Stimulated activated naive CD8-positive, alpha-beta T cell treated with anti-CD3 and anti-CD28 coated beads, Interleukin-15, Interleukin-2, amounts not matched to agents 100 ng/mL and 50 ng/mL, for 24 hours (primary cell): Measurements from ENCODE around the gene PLEKHA1.

ENCODE experiments used
- H3K27ac Mint-ChIP-seq: one replicate; pipeline ENCODE4 v1.8.0; 2021; ENCODE audit warnings: mild to moderate bottlenecking, mixed read lengths
- H3K27me3 Mint-ChIP-seq: one replicate; pipeline ENCODE4 v1.8.0; 2021; ENCODE audit warnings: mixed read lengths
- H3K36me3 Mint-ChIP-seq: one replicate; pipeline ENCODE4 v1.8.0; 2021; ENCODE audit warnings: low read depth, mixed read lengths
- H3K4me1 Mint-ChIP-seq: one replicate; pipeline ENCODE4 v1.8.0; 2021; ENCODE audit warnings: low read depth, mixed read lengths
- H3K4me3 Mint-ChIP-seq: one replicate; pipeline ENCODE4 v1.8.0; 2021; ENCODE audit warnings: mild to moderate bottlenecking, mixed read lengths
- H3K9me3 Mint-ChIP-seq: one replicate; pipeline ENCODE4 v1.8.0; 2021; ENCODE audit warnings: mixed read lengths

Gene PLEKHA1

DNA sequence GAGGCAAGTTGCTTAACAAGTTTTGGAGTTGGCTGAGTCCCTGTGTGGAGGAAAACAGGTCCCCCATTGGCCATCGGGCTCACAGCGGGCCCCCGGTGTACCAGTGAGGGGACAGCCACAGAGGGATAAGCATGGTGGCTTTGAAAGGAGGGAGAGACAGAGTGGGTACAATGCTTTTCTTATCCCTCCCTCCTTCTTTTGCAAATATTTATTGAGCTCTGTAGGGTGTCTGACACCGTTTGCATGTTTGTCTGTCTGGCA, 89.7 kb downstream of the PLEKHA1 start:
- peaks cover 69% of the 10 kb centered on the region for H3K27me3 Mint-ChIP-seq
- H3K9me3 Mint-ChIP-seq: no peaks in the 10 kb centered on the region
- no peaks in the 10 kb centered on the region for H3K36me3 Mint-ChIP-seq
- H3K4me3 Mint-ChIP-seq: no peak overlapping the region
- peaks cover 11% of the 10 kb centered on the region for H3K4me1 Mint-ChIP-seq
- H3K27ac Mint-ChIP-seq: no peak overlapping the region

DNA sequence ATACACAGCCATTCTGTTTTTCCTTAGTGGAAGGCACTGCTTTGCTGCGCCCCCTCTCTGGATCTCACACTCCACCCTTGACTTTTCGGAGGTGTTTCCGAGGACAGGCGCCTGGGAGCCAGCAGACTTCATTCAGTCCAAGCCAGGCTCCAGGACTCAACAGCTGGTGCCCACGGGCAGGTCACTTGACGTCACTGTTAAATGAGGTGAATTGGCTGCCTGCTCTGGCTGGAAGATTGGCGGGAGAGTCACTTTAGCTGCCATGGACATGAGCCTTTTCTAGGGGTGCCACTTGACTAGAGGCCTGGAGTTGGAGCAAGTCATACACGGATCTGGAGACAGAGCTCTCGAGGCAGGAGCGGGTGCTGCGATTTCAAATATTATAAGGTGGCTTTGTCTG, 90.1 kb downstream of the PLEKHA1 start:
- no peaks in the 10 kb centered on the region for H3K9me3 Mint-ChIP-seq
- peaks cover 11% of the 10 kb centered on the region for H3K4me1 Mint-ChIP-seq
- no peak overlapping the region for H3K27ac Mint-ChIP-seq
- H3K4me3 Mint-ChIP-seq: no peak overlapping the region
- peaks cover 66% of the 10 kb centered on the region for H3K27me3 Mint-ChIP-seq
- no peaks in the 10 kb centered on the region for H3K36me3 Mint-ChIP-seq

DNA sequence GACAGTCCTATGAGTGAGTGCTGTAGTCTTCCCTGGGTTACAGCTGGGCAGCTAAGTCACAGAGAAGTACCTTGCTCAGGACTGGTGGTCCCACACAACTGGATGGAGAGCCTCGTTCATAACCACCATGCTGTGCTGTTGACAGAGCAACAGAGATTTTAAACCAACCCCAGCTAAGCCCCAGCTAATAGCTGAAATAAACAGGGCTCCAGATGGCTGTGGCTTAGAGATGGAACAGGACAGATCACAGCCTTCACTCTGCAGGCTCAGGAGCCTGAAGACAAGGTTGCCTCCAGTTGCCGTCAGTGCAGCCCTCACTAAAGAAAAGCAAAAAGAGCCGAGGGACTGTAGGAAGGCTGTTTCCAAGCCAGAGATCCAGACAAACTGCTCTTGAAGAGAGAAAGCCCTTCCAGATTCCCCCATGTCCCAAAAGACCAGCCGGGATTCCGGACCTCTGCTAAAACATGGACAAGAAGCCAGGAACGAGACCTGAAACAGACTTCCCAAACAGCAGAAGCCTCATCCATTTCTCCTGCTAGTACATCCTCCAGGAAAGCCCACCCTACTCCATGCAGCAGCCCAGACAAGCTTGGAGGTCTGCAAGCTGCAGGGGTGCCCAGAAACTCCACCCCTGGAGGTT, 91.0 kb downstream of the PLEKHA1 start:
- Mint-ChIP-seq H3K27me3 (peaks cover 63% of the 10 kb centered on the region), H3K9me3 (no peaks in the 10 kb centered on the region), H3K27ac (no peak overlapping the region), H3K4me1 (peaks cover 10% of the 10 kb centered on the region), H3K36me3 (no peaks in the 10 kb centered on the region), H3K4me3 (no peak overlapping the region)

GRCh38 chr10:122466951-122467381, 92.5 kb downstream of the PLEKHA1 start:
- H3K4me3 Mint-ChIP-seq: no peak overlapping the region
- no peaks in the 10 kb centered on the region for H3K36me3 Mint-ChIP-seq
- H3K9me3 Mint-ChIP-seq: no peaks in the 10 kb centered on the region
- peaks cover 7% of the 10 kb centered on the region for H3K4me1 Mint-ChIP-seq
- no peak overlapping the region for H3K27ac Mint-ChIP-seq
- peaks cover 73% of the 10 kb centered on the region for H3K27me3 Mint-ChIP-seq

DNA sequence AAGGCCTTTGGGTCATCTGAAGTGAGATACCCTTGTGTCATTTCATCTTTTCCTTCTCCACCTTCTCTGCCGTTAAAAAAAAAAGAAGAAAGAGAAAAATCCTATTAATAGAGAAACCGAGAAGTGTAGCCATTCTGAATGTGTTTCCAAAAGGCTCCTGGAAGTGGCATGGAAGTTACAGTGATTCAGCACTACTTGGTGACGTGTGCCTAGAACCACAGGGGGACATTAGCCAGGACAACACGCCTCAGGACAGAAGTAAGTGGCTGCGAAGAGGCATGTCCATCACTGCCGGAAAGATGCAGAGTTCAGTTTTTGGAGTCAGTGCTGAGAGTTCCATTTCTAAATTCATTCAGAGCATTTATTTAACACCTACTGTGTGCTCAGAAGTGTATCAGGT, 93.2 kb downstream of the PLEKHA1 start:
- H3K4me3 Mint-ChIP-seq: no peak overlapping the region
- H3K36me3 Mint-ChIP-seq: no peaks in the 10 kb centered on the region
- no peaks in the 10 kb centered on the region for H3K9me3 Mint-ChIP-seq
- H3K27ac Mint-ChIP-seq: no peak overlapping the region
- peaks cover 2% of the 10 kb centered on the region for H3K4me1 Mint-ChIP-seq
- peaks cover 70% of the 10 kb centered on the region for H3K27me3 Mint-ChIP-seq

GRCh38 chr10:122468307-122468925, 93.9 kb downstream of the PLEKHA1 start:
- no peak overlapping the region for H3K4me3 Mint-ChIP-seq
- H3K36me3 Mint-ChIP-seq: no peaks in the 10 kb centered on the region
- H3K27ac Mint-ChIP-seq: no peak overlapping the region
- H3K4me1 Mint-ChIP-seq: no peaks in the 10 kb centered on the region
- H3K9me3 Mint-ChIP-seq: no peaks in the 10 kb centered on the region
- peaks cover 64% of the 10 kb centered on the region for H3K27me3 Mint-ChIP-seq

DNA sequence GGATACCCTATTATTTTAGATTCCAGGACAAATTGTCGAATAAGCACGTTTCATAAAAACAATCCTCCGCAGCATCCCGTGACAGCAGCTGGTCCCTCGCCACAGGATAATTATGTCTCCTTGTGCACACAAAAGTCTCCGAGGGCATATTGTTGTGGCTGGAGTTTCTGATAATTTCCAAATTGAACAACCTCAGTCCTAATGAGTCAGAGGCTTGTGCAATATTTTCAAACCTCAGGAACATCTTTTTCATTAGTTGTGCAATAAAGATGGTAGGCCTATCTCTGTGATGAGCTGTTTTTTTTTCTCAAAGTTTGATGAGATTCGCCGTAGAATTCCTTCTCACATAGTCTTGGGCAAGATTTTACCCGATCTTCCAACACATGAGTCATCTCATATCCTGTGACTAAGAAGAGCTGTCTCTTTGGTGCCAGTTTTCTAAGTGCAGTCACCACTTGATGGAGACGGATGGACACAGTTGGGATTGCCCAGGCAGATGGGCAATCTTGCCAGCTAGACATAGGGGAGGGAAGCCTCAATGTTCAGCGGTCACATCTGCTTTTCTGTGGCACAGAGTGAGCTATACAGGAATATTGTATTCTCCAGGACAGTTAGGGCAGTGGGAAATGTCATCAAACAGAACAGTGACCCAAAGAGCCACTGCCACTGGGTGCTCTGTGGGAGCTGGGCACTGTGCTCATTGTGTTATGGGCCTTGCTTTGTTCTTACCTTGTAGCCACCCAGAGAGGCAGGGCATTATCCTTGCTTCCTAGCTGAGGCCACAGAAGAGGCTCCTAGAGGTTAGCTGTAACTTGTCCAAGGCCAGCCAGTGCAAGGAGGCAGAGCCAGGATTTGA, 94.6 kb downstream of the PLEKHA1 start:
- Mint-ChIP-seq H3K27me3 (peaks cover 58% of the 10 kb centered on the region), H3K36me3 (no peaks in the 10 kb centered on the region), H3K4me1 (peaks cover 7% of the 10 kb centered on the region), H3K27ac (no peak overlapping the region), H3K9me3 (no peaks in the 10 kb centered on the region), H3K4me3 (no peak overlapping the region)

GRCh38 chr10:122469848-122470247, 95.3 kb downstream of the PLEKHA1 start:
- H3K4me3 Mint-ChIP-seq: no peak overlapping the region
- H3K27me3 Mint-ChIP-seq: peaks cover 51% of the 10 kb centered on the region
- no peak overlapping the region for H3K27ac Mint-ChIP-seq
- H3K9me3 Mint-ChIP-seq: no peaks in the 10 kb centered on the region
- no peaks in the 10 kb centered on the region for H3K36me3 Mint-ChIP-seq
- peaks cover 14% of the 10 kb centered on the region for H3K4me1 Mint-ChIP-seq

DNA sequence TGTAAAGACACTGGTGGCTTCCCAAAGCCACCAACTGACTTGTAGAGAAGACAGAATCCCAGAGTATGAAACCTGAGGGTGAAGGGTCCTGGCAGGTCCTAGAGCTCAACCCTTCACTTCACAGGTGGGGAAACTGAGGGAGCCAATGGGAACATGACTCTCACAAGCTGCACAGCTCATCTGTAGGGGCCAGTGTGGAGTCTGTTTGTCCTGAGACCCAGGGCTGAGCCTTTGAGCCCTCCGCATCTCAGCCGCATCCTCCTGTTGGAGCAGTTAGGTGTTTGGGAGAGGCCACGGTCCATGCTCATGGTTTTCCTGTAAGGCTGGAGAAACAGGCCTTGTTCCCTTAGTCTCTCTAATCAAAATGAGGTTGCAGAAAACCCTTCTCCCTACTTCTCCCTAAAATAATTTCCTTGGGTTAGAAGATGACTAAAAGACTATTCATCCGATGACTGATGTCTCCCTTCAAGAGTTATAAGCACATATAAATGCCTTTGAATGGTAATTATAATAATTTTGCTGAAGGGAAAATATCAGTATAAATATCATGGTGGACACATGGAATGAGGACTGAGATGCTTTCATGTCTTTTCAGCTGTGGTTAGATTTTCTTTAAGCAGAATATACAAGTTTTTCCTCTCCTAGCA, 97.1 kb downstream of the PLEKHA1 start:
- H3K4me1 Mint-ChIP-seq: peaks cover 14% of the 10 kb centered on the region
- H3K4me3 Mint-ChIP-seq: no peak overlapping the region
- no peak overlapping the region for H3K27ac Mint-ChIP-seq
- H3K27me3 Mint-ChIP-seq: peaks cover 43% of the 10 kb centered on the region
- no peaks in the 10 kb centered on the region for H3K9me3 Mint-ChIP-seq
- no peaks in the 10 kb centered on the region for H3K36me3 Mint-ChIP-seq

- no peaks in the 10 kb centered on the region for H3K9me3 Mint-ChIP-seq
- H3K4me3 Mint-ChIP-seq: no peak overlapping the region
- H3K27ac Mint-ChIP-seq: no peak overlapping the region
- H3K27me3 Mint-ChIP-seq: peaks cover 29% of the 10 kb centered on the region
- H3K4me1 Mint-ChIP-seq: peaks cover 14% of the 10 kb centered on the region
- H3K36me3 Mint-ChIP-seq: no peaks in the 10 kb centered on the region
Observed at GRCh38 chr10:122473116-122473515, 98.6 kb downstream of the PLEKHA1 start.

DNA sequence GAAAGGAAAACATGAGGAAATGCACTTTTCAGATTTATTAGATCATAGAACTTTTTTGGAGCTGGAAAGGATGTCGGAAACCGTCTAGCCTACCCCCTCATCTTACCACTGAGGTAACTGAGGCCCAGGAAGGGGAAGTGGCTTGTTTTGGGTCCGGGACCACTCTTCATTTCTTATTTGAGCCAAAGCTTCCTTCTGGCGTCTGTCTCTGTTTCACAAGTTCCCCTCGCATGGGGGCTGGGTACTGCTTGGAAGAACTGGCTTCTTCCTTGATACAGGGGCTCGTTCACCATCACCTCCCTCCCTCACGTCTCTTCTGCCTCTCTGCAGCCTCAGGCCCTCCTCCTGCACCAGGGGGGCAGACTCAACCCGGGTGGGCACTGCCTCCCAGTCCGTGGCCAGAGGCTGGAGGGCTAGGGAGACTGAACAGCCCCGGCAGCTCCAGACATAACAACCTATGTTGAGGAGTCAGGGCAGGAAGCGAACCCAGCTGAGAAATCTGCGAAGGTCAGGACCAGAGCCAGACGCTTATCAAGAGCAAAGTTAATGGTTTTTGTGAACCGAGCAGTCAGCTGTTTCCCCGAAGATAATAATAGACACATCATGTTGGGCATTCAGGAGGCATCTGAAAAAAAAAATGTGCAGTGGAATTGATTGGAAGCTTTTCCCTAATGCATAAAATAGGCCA, 99.8 kb downstream of the PLEKHA1 start:
- Mint-ChIP-seq H3K9me3 (no peaks in the 10 kb centered on the region), H3K4me3 (no peak overlapping the region), H3K36me3 (no peaks in the 10 kb centered on the region), H3K27me3 (peaks cover 21% of the 10 kb centered on the region), H3K4me1 (peaks cover 14% of the 10 kb centered on the region), H3K27ac (no peak overlapping the region)

DNA sequence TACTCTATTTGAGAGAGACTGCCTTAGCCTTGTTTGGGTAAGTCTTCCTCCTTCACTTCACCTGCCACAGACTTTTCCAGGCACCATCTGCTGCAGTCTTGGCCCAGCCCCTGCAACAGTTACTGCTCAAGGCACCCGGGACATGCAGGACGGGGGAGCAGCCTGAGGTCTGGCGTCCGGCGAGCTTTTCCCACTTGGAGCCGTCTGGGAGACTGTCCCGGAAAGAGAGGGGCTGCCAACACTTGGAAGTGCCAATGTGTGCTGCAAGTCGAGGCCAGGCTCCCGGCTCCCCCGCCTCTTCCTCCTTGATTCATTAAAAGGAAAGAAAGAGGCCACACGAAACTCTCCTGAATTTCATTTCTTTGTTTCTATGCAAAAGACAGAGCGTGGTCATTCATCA, 100.6 kb downstream of the PLEKHA1 start:
- no peaks in the 10 kb centered on the region for H3K36me3 Mint-ChIP-seq

DNA sequence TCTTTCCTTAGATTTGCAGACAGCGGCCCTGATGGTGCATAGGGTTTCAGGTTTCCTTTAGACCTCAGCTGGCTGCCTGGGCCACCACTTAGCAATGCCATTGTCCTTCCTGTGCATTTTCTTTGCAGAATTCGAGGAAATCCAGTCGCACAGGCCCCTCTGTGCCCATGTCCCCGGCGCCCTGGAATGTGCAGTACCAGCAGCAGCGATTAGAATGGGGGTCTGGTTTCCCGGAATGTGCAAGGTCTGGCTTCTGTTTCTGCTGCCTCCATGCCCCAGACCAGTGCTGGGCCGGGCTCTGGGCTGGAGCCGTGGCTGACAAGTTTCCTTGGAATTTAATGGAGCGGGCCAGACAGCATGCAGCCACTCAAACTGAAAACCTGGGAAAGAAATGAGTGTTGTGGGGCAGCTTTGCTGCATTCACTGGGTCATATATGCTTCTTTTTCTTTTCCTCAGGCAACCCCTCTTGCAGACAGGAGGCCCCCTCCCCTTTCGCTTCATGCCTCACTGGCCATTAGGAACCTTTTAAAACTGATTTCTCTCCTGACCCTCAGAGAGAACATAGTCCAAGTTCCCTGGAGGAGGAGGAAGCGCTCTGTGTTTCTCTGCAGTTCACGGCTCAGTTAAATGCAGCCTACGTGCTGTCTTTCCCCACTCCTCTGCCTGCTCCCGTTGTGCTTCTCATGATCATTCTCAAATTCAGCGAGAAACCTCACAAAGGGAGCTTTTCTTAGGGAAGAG, 101.3 kb downstream of the PLEKHA1 start:
- no peaks in the 10 kb centered on the region for H3K36me3 Mint-ChIP-seq
- no peak overlapping the region for H3K27ac Mint-ChIP-seq
- peaks cover 14% of the 10 kb centered on the region for H3K4me1 Mint-ChIP-seq
- H3K4me3 Mint-ChIP-seq: no peak overlapping the region
- no peaks in the 10 kb centered on the region for H3K9me3 Mint-ChIP-seq
- H3K27me3 Mint-ChIP-seq: peaks cover 14% of the 10 kb centered on the region

More for the DNA sequence above, 100.6 kb downstream of the PLEKHA1 start:
- Mint-ChIP-seq H3K4me3 (no peak overlapping the region), H3K27me3 (peaks cover 17% of the 10 kb centered on the region), H3K9me3 (no peaks in the 10 kb centered on the region), H3K4me1 (peaks cover 14% of the 10 kb centered on the region), H3K27ac (no peak overlapping the region)

GRCh38 chr10:122476333-122476695, 101.8 kb downstream of the PLEKHA1 start:
- H3K4me1 Mint-ChIP-seq: peaks cover 14% of the 10 kb centered on the region
- no peak overlapping the region for H3K4me3 Mint-ChIP-seq
- H3K36me3 Mint-ChIP-seq: no peaks in the 10 kb centered on the region
- no peaks in the 10 kb centered on the region for H3K9me3 Mint-ChIP-seq
- peaks cover 9% of the 10 kb centered on the region for H3K27me3 Mint-ChIP-seq
- no peak overlapping the region for H3K27ac Mint-ChIP-seq
